MCF 10A (cell line): Measurements from ENCODE around the gene RAP1A. TPM values are rescaled to one million over a fixed set of nuclear protein-coding genes. Genes with fewer than 3 reads are reported as not detected.

Experiments
- BruUV-seq: library from RNA; stranded (reverse); fragments of 400-500 nt; replicated peaks from 2 replicates; lab custom pipeline; 2021; lab: Mats Ljungman, UMichigan
- CTCF ChIA-PET: fragments of 300-600 bp; sonication (Branson Sonifier 250); formaldehyde crosslinking; extraction: SDS; loops from one replicate; lab custom pipeline; 2021; ENCODE audit warnings: antibody characterized with exemption, inconsistent platforms; lab: Yijun Ruan, JAX
- POLR2A ChIA-PET: fragments of 300-600, 350-650 bp; sonication (Branson Sonifier 250); formaldehyde crosslinking; extraction: SDS; loops from one replicate; lab custom pipeline; 2020; ENCODE audit warnings: antibody characterized with exemption, inconsistent platforms; lab: Yijun Ruan, JAX
- DNase-seq: peaks from one replicate; pipeline ENCODE4 v3.0.0-alpha.2; 2018; ENCODE audit not compliant: unreplicated experiment
- H3K27ac Mint-ChIP-seq: one replicate; pipeline ENCODE4 v1.8.0; 2022; ENCODE audit warnings: mild to moderate bottlenecking, low read depth, mixed read lengths; ENCODE audit not compliant: unreplicated experiment
- H3K27me3 Mint-ChIP-seq: one replicate; pipeline ENCODE4 v1.8.0; 2022; ENCODE audit warnings: mixed read lengths; ENCODE audit not compliant: insufficient read depth, unreplicated experiment
- H3K36me3 Mint-ChIP-seq: one replicate; pipeline ENCODE4 v1.8.0; 2022; ENCODE audit warnings: mild to moderate bottlenecking, moderate library complexity, mixed read lengths; ENCODE audit not compliant: insufficient read depth, unreplicated experiment
- H3K4me1 Mint-ChIP-seq: one replicate; pipeline ENCODE4 v1.8.0; 2022; ENCODE audit warnings: mixed read lengths; ENCODE audit not compliant: insufficient read depth, unreplicated experiment
- H3K4me3 Mint-ChIP-seq: one replicate; pipeline ENCODE4 v1.8.0; 2022; ENCODE audit warnings: mild to moderate bottlenecking, moderate library complexity, mixed read lengths; ENCODE audit not compliant: unreplicated experiment
- H3K9me3 Mint-ChIP-seq: one replicate; pipeline ENCODE4 v1.8.0; 2022; ENCODE audit warnings: mixed read lengths; ENCODE audit not compliant: unreplicated experiment
- intact Hi-C: fragments of 100-400 bp; cut with micrococcal nuclease; formaldehyde crosslinking; loops from 2 replicates; pipeline ENCODE4 v1.14.1; 2022
- total RNA-seq: library from RNA; stranded (reverse); gene quantifications from 2 replicates; pipeline ENCODE4 v1.2.3, GENCODE V29; 2022
- TF ChIP-seq, protein P1 (sequence below): fragments of 200-600 bp; IDR thresholded peaks from one replicate; pipeline ENCODE4 v1.8.0; 2022; ENCODE audit warnings: antibody characterized with exemption, mild to moderate bottlenecking; ENCODE audit not compliant: unreplicated experiment

The RAP1A gene
- total RNA-seq, 1 experiment from 2014 or later: 39.3 TPM

DNA sequence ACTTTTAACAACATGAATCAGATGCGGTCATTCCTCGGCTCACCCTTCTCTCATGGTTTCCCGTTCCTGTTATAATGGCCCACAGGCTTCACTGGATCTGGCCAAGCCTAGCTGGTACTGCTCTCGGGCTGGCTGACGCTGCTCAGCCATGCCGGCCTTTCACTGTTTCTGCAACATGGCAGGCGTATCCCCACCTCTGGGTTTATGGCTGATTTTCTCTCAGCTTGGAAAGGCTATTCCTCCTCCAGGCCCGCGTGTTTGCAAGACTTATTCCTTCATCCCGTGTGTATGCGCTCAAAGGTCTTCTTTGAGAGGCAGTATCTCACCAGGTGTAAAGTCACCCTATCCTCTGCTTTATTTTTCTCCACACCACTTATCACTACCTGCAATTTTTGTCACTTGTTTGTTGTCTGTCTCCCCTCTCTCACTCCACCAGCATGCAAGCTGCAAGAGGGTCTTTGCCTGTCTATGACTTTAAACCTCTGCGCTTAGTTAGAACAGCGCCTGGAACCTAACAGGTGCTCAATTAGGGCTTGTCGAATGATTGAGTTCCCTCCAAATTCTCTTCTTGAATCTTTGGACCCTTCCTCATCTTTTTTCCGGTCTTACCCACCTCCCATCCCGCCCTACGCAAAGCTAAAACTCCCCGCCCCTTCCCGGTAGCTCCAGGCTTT, 491 bp upstream of the RAP1A start:
- Mint-ChIP-seq H3K36me3 (peaks cover 7% of the 10 kb centered on the region), H3K4me3 (peak overlapping the region; percentile 94), H3K4me1 (peaks cover 26% of the 10 kb centered on the region), H3K9me3 (no peaks in the 10 kb centered on the region), H3K27ac (peak overlapping the region; percentile 65), H3K27me3 (no peaks in the 10 kb centered on the region)
- DNase-seq: no peak
- TF ChIP-seq, protein P1, sequence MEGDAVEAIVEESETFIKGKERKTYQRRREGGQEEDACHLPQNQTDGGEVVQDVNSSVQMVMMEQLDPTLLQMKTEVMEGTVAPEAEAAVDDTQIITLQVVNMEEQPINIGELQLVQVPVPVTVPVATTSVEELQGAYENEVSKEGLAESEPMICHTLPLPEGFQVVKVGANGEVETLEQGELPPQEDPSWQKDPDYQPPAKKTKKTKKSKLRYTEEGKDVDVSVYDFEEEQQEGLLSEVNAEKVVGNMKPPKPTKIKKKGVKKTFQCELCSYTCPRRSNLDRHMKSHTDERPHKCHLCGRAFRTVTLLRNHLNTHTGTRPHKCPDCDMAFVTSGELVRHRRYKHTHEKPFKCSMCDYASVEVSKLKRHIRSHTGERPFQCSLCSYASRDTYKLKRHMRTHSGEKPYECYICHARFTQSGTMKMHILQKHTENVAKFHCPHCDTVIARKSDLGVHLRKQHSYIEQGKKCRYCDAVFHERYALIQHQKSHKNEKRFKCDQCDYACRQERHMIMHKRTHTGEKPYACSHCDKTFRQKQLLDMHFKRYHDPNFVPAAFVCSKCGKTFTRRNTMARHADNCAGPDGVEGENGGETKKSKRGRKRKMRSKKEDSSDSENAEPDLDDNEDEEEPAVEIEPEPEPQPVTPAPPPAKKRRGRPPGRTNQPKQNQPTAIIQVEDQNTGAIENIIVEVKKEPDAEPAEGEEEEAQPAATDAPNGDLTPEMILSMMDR: no peak
- CTCF ChIA-PET: interaction anchor here (0.5 to 0.6 kb wide), 2 partner anchors 64 to 70 kb away, joined by 3 to 4 read pairs; no protein-coding TSS in a partner anchor
- intact Hi-C loops: no loop called here
- BruUV-seq: no TSS peak
- POLR2A ChIA-PET: interaction anchor here (0.6 to 4.1 kb wide), 13 partner anchors 8 to 169 kb away, joined by 3 to 43 read pairs (median 4); partner anchors contain the start of genes ATP5PB, INKA2 and WDR77

DNA sequence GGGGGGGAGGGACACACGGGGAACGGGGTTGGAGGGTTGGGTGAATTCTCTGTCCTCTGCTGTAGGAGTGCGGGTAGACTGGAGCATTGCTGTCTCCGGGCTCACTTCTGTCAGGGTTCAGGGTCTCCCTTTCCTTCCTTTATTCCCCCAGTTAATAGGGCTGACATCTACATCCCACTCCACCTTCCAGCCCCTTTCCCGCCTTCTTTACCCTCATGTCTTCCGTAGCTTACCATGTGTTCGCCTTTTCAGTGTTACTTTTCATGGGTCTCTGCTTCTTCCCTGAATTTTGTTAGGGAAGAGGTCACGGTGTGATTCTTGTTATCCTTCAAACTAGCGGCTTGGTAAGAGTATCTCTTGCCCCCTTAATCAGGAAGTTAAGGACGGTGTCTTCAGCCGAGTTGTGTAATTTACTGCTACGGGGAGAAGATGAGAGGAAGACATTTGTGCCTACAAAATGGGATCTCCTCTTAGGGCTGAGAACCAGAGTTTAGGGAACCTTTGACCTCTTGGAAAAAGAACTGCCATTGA, 917 bp downstream of the RAP1A start:
- CTCF ChIA-PET: interaction anchor here (0.6 to 3.8 kb wide), 2 partner anchors 27 to 112 kb away, joined by 3 to 19 read pairs; no protein-coding TSS in a partner anchor
- intact Hi-C loops: loop anchor here (1.0 to 2.0 kb wide), 3 partner anchors 16 to 112 kb away; no protein-coding TSS in a partner anchor
- H3K36me3 Mint-ChIP-seq: peaks cover 7% of the 10 kb centered on the region
- H3K4me3 Mint-ChIP-seq: peak overlapping the region; percentile 94
- H3K27ac Mint-ChIP-seq: peak overlapping the region; percentile 74
- no peaks in the 10 kb centered on the region for H3K9me3 Mint-ChIP-seq
- no peaks in the 10 kb centered on the region for H3K27me3 Mint-ChIP-seq
- BruUV-seq: no TSS peak
- DNase-seq: peak; percentile 21
- peaks cover 28% of the 10 kb centered on the region for H3K4me1 Mint-ChIP-seq
- TF ChIP-seq, protein P1: no peak
- POLR2A ChIA-PET: interaction anchor here (0.8 to 4.1 kb wide), 9 partner anchors 9 to 135 kb away, joined by 3 to 43 read pairs (median 5); partner anchors contain the start of gene INKA2

DNA sequence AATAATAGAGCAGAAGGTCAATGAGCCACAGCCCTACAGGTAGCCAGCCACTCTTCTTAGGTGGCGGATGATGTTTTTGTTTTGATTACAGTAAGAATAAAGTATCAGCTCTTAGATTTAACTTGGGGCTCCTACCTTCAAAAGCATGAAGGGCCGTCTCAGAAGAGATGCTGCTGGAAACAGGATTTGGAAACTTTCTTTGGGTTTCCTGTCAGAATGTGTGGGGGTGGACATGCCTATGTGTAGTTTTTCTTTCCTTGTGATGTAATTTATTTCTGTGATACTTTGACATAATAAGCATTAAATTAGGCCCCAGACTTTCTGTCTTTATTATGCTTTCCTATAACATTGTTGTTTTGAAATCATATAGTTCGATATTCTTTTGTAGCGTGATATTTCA, 1.5 kb downstream of the RAP1A start:
- H3K27ac Mint-ChIP-seq: peak overlapping the region; percentile 74
- intact Hi-C loops: loop anchor here (2.0 kb wide), 2 partner anchors 16 to 28 kb away; no protein-coding TSS in a partner anchor
- no peaks in the 10 kb centered on the region for H3K9me3 Mint-ChIP-seq
- TF ChIP-seq, protein P1: no peak
- H3K4me1 Mint-ChIP-seq: peaks cover 33% of the 10 kb centered on the region
- peaks cover 7% of the 10 kb centered on the region for H3K36me3 Mint-ChIP-seq
- peak; percentile 24 for DNase-seq
- CTCF ChIA-PET: interaction anchor here (0.6 to 3.8 kb wide), 3 partner anchors 28 to 113 kb away, joined by 3 to 19 read pairs (median 3); no protein-coding TSS in a partner anchor
- TSS peak; percentile 28 for BruUV-seq
- POLR2A ChIA-PET: interaction anchor here (0.6 to 4.1 kb wide), 8 partner anchors 8 to 1281 kb away, joined by 3 to 43 read pairs (median 6); partner anchors contain the start of gene INKA2
- H3K4me3 Mint-ChIP-seq: peak overlapping the region; percentile 94
- no peaks in the 10 kb centered on the region for H3K27me3 Mint-ChIP-seq

DNA sequence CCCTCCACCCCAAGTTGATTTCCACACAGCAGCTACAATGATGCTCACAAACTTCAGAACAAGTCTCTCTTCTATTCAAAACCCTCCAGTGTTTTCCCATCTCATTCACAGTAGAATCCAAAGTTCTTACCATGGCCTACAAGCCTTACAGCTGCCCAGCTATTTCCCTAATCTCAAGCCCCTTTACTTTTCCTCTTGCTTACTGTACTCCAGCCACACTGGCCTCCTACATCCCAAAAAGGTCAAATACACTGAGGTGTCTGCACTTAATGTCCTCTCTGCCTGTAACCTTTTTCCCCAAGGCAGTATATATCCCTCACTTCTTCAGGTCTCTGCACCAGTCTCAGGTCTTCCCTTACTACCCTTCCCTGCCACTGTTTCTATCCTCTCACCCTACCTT, 2.6 kb downstream of the RAP1A start:
- Mint-ChIP-seq H3K36me3 (peaks cover 7% of the 10 kb centered on the region), H3K9me3 (no peaks in the 10 kb centered on the region), H3K27ac (peak overlapping the region; percentile 74), H3K4me3 (peak overlapping the region; percentile 1), H3K4me1 (peaks cover 33% of the 10 kb centered on the region), H3K27me3 (no peaks in the 10 kb centered on the region)
- CTCF ChIA-PET: interaction anchor here (0.6 to 3.8 kb wide), 5 partner anchors 11 to 1758 kb away, joined by 3 to 19 read pairs (median 3); no protein-coding TSS in a partner anchor
- TF ChIP-seq, protein P1: no peak
- DNase-seq: no peak
- no TSS peak for BruUV-seq
- intact Hi-C loops: no loop called here
- POLR2A ChIA-PET: interaction anchor here (1.0 to 4.1 kb wide), 2 partner anchors 22 to 114 kb away, joined by 4 to 27 read pairs; no protein-coding TSS in a partner anchor
